DMS153 treated with DMSO at 0.1 percent for 48 hours (cell line): ENCODE measurements around the gene SMYD3.
"Not testable (repeated sequence)": the region's sequence is repeated elsewhere in the genome, so short reads cannot be mapped to it uniquely, and the experiment has no call there.

Experiments used
- DNase-seq: peaks from one replicate; lab custom pipeline; 2025; ENCODE audit not compliant: unreplicated experiment; lab: John Stamatoyannopoulos, UW

SMYD3 gene

DNA sequence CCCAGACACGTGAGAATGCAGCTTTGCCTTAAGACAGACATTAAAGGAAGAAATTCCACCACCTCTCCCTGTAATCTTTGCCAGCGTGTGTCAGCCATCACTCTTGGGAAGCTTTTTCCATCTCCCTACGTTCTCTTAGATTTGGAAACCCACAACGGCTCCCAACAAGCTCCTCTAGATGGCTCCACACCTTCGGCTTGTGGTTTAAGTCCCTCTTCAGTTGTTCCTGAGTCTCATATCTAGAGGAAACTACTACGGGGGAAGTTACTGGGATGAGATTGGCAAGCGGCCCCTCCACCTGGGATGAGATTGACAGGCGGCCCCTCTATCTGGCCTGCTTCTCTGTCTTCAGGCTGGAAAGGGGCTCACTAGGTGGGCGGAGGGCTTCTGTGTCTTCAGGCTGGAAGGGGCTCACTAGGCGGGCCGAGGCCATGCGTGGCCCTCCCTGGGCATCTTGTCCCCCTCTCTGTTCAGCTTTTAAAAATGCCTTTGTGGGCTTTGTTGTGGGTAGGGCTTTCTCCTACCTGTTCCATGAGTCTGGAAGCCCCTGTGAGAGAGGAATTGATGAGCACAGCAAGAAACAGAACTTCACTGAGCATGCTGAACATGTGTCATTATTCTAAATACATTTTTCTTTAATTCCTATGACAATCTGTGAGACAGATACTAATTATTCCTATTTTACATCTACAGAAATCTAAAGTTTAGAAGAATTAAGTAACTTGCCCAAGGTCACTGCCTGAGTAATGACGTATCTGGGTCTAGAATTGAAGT lies 681.8 kb downstream of the SMYD3 start:
- no peak for DNase-seq

DNA sequence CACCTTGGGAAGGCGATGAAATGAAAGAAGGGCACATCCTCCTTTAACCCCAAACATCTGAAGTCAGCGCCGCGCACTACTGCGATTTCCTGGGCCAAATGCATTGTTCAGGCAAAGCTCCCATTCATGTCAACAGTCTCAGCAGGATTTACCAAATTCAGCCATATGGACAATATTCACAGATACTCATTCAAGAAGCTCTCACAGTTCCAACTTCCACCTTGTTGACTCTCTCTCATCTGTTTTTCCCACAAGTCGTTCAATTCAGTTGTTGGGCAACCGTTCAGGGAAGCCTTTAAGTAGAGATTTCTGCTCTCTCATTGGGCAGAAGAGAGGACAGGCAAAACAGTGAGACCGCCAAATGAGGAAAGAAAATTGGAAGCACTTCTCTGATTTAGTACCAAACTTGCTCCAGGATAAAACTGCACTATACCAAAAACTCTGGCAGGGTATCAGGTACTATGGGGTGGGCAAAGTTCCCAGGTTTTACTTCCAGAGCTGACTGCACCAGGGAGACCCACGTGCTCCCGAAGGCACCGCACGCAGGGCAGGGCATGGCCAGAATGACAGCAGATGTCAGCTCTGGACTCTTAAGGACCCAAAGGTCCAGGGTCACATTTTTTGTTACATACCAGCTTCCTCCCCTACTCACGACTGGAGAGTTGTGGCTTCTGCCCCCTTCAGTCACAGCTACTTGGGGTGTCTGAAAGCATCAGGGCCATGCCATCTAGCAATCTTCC lies 683.5 kb downstream of the SMYD3 start:
- no peak for DNase-seq

DNA sequence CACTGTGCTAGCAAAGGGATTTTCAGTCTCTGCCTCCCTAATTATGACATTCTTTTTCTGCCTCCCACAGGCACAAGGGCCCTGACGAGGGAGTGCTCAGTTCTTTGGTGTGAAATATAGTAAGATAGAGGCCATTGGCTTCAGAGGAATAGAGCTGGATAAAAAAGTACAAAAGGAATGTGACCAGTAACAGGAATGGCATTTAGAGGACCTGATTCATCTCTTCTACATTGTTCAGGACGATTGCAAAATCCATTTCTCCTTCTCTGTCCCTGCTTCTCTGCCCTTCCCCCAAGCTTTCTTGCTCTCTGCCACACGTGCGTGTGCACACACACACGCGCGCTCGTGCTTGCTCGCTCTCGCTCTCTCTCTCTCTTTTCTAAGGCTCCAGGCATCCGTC lies 684.1 kb downstream of the SMYD3 start:
- DNase-seq: no peak

DNA sequence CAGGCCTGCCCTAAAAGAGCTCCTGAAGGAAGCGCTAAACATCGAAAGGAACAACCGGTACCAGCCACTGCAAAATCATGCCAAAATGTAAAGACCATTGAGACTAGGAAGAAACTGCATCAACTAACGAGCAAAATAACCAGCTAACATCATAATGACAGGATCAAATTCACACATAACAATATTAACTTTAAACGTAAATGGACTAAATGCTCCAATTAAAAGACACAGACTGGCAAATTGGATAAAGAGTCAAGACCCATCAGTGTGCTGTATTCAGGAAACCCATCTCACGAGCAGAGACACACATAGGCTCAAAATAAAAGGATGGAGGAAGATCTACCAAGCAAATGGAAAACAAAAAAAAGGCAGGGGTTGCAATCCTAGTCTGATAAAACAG lies 688.7 kb downstream of the SMYD3 start:
- DNase-seq: not testable (repeated sequence)

GRCh38 chr1:245816496-245816895 lies 690.6 kb downstream of the SMYD3 start:
- DNase-seq: not testable (repeated sequence)

DNA sequence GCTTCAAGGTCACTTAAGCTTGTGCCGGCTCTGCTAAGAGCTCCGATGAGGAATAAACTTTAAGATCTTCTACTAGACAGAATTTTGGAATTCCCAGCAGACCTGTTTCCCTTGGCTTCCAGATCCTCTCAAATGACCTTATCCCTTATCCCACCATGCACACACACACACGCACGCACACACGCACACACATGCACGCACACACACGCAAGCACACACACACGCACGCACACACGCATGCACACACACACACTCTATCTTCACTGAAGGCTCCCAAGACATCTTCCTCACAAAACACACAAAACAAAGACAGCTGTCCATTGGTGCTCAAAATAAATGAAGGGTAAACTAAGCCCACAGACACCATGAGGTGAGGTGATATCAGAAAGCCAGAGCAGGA lies 692.4 kb downstream of the SMYD3 start:
- no peak for DNase-seq

GRCh38 chr1:245812278-245812677 lies 694.8 kb downstream of the SMYD3 start:
- DNase-seq: no peak

DNA sequence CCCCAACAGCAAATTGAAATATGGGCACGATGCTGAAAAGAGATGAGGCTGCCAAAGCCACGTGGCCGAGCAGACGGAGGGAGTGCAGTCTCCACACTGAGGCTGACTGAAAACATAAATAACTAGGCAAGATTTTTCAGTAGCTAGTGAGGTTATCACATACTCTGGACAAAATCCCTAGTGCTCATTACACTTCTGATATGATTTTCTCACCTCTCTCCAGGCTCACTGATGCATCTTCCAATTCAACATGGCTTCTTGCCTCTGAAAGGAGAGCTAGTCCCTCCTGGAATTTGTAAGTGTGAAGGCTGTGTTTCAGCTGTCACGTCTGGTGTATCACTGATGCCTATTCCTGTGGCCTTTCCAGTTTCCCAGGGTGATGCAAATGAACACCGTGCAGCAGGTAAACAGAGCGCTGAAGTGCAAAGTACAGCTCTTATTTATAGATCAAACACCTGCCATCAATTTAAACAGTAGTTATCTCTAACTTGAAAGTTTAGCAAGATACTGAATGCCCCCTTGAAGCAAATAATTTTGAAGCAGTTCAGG lies 696.2 kb downstream of the SMYD3 start:
- peak; percentile 77 for DNase-seq

DNA sequence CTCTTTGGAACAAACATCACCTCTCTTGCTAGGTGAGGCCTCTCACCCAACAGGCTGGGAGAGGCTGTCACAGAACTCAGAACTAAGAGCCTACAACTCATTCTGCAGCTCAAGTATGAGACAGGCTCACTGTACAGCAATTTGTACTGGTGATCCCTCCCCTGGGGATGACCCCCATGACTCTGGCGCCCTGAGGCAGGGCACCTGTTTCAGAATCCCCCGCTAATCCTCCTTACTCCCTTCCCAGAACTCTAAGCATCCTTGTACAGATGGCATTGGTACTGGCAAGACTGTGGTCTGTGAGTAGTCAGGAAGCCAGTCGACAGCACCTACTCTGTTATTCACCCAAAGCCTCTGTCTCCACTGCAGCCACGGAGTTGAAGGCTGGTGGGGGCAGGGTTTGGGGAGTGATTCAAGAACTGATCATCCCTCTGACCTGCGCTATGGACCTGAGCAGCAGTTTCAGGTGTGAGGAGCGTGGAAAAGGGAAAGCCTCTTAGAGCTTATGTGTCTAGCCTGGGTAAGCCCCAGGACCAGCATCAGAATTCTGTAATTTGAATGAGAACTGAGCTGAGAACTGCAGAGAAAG lies 696.8 kb downstream of the SMYD3 start:
- DNase-seq: no peak

DNA sequence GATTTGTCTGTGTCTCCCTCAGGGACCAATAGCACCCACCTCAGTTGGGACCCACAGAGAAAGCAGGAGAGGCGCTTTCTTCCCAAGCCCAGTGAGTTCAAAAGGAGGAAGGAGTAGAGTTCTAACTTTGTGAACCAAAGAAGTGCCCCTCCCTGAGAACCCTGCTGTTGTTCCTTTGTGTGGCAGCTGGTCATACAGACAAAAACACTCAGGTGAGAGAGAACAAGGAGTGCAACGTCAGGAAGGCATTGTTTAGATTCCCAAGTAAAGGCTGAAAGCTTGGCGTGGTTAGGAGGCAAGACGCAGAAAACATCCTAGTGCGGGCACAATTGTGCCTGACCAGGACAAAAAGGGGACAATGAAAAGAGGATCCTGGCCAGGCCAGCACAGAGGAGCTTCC lies 697.7 kb downstream of the SMYD3 start:
- no peak for DNase-seq

- peak; percentile 50 for DNase-seq
Measured at GRCh38 chr1:245807954-245808719, 698.9 kb downstream of the SMYD3 start.

DNA sequence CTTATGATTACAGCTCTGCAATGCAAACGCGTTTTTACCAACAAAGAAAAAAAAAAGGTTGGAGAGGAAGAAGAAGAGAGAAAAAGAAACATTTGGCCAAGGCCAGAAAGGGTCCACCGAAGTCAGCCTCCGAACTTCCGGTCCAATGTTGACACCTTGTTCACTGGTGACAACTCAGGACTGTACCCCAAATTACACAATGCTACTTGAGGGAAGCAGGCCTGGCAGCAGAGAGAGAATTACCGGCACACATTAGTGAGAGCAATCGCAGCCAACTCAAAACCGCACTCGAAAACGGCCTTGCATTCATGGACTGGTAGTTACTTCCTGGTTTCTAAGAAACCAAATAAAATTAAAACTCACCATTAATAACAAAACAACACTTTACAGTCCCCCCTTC lies 699.8 kb downstream of the SMYD3 start:
- peak; percentile 64 for DNase-seq

- no peak for DNase-seq
Measured at GRCh38 chr1:245805532-245805931, 701.5 kb downstream of the SMYD3 start.

- no peak for DNase-seq
Measured at GRCh38 chr1:245804696-245805095, 702.4 kb downstream of the SMYD3 start.

DNA sequence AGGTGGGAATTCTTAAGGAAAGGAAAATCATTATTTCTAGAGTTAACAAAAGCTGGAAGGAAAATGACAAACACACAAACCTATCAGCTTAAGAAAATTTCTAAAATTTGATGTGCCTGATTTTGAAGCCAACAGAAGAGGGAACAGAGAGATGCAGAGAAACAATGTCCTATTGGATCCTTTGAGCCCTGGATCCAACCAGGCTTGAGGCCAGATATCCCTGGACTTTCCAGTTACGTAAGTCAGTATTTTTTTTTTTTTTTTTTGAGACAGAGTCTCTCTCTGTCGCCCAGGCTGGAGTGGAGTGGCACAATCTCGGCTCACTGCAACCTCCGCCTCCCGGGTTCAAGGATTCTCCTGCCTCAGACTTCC lies 703.4 kb downstream of the SMYD3 start:
- no peak for DNase-seq

GRCh38 chr1:245802941-245803665 lies 704.0 kb downstream of the SMYD3 start:
- no peak for DNase-seq

GRCh38 chr1:245800901-245801605 lies 706.0 kb downstream of the SMYD3 start:
- no peak for DNase-seq

GRCh38 chr1:245798349-245798711 lies 708.7 kb downstream of the SMYD3 start:
- no peak for DNase-seq

GRCh38 chr1:245797592-245798348 lies 709.3 kb downstream of the SMYD3 start:
- no peak for DNase-seq
